ENCODE data around the gene CCDC12. TPM values are rescaled to one million over a fixed set of nuclear protein-coding genes. Genes with fewer than 3 reads are reported as not detected.

The CCDC12 gene
- total and polyA plus RNA-seq, 4 experiments from 2014 or later: 59.3 to 102 (median 73.0) TPM

DNA sequence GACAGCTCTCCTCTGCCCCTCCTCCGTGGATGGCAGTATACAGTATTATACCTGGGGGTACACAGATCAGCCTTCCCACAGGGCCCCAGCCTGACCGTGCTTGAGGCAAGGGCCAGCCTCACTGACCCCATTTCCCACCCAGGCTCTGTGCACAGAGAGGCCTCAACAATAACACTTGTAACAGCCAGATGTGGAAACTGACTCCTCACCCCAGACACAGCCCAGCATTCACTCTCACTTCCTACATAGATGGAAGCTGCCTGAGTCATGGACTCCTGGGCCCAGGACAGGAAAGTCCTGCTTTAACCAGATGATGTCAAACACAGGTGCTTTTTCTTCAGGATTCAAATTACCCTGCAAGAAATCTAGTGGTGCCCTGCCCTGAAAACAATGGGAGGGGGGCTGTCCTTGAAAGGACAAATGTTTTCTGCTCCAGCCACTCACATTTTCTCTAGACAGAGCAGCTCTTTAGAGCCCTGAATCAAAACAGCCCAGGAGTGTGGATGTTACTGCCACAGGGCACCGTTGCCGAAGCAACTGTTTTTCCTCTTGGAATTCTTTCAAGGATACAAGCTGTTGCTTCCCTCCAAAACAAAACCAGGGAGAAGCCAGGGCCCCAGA lies 16.4 kb downstream of the CCDC12 start:
- no peaks in the 10 kb centered on the region for H3K27me3 ChIP-seq (ENCODE audit: insufficient read depth, low read length)
- Mint-ChIP-seq H3K36me3 (peaks cover 5 to 30% of the 10 kb centered on the region in 2 donors), H3K27me3 (no peaks in the 10 kb centered on the region), H3K4me3 (peak overlapping the region in 7 of 8 donors; percentile 29 to 79 (median 57)), H3K4me1 (peaks cover 61 to 81% (median 70%) of the 10 kb centered on the region in 4 donors), H3K9me3 (peaks cover 0 to 2% (median 0%) of the 10 kb centered on the region in 8 donors), H3K27ac (peak overlapping the region in 6 of 7 donors; percentile 7 to 92 (median 85))
- POLR2A ChIA-PET (ENCODE audit: partially characterized antibody): interaction anchor here (0.8 to 2.1 kb wide), 4 partner anchors 12 to 21 kb away, joined by 3 to 19 read pairs (median 6); partner anchors contain the start of gene CCDC12
- H3K4me3 ChIP-seq (ENCODE audit: low read length in 2 of 2): no peak overlapping the region
- H3K27ac ChIP-seq (ENCODE audit: low read depth, low read length): peak overlapping the region; percentile 24
- H3K36me3 ChIP-seq (ENCODE audit: insufficient read depth, low read length): peaks cover 8% of the 10 kb centered on the region
- CTCF ChIA-PET (ENCODE audit: partially characterized antibody): interaction anchor here (0.6 to 2.5 kb wide), 5 partner anchors 12 to 38 kb away, joined by 3 to 8 read pairs (median 7); no protein-coding TSS in a partner anchor
- peaks cover 74% of the 10 kb centered on the region for H3K4me1 ChIP-seq (ENCODE audit: insufficient read depth, low read length)
- H3K9me3 ChIP-seq (ENCODE audit: control insufficient read depth in 1 of 2, low read length in 2 of 2): no peaks in the 10 kb centered on the region
- no peak for DNase-seq
- intact Hi-C loops (cut with micrococcal nuclease): no loop called here

DNA sequence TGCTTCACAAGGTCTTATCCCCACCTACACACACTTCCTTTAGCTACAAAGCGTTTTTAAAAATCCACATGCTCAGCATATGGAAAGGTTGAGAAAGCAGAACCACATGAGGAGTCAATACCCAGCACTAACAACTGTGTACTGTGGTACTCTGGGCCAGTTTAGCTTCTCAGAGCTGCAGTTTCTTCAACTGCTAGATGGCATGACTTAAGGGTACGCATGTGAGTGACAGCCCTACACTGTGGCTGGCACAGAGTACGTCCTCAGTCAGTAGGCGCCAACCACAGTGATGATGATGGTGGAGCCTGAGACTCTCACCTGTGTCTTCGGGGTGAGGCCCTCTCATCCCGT lies 17.4 kb downstream of the CCDC12 start:
- Mint-ChIP-seq H3K27ac (peak overlapping the region; percentile 76 to 94 (median 89)), H3K9me3 (peaks cover 0 to 2% (median 0%) of the 10 kb centered on the region in 8 donors), H3K27me3 (no peaks in the 10 kb centered on the region), H3K36me3 (peaks cover 5 to 30% of the 10 kb centered on the region in 2 donors), H3K4me3 (peak overlapping the region in 7 of 8 donors; percentile 51 to 79 (median 62)), H3K4me1 (peaks cover 68 to 88% (median 77%) of the 10 kb centered on the region in 4 donors)
- Histone ChIP-seq H3K4me3 (ENCODE audit: low read length in 2 of 2) (no peak overlapping the region), H3K4me1 (ENCODE audit: insufficient read depth, low read length) (peaks cover 82% of the 10 kb centered on the region), H3K36me3 (ENCODE audit: insufficient read depth, low read length) (peaks cover 5% of the 10 kb centered on the region), H3K9me3 (ENCODE audit: control insufficient read depth in 1 of 2, low read length in 2 of 2) (no peaks in the 10 kb centered on the region), H3K27ac (ENCODE audit: low read depth, low read length) (peak overlapping the region; percentile 24), H3K27me3 (ENCODE audit: insufficient read depth, low read length) (no peaks in the 10 kb centered on the region)
- intact Hi-C loops (cut with micrococcal nuclease): no loop called here
- ChIA-PET CTCF (ENCODE audit: partially characterized antibody) (interaction anchor here (1.1 to 2.5 kb wide), 6 partner anchors 8 to 39 kb away, joined by 3 to 9 read pairs (median 7); partner anchors contain the start of gene NBEAL2), POLR2A (ENCODE audit: partially characterized antibody) (interaction anchor here (0.5 to 3.0 kb wide), 12 partner anchors 9 to 113 kb away, joined by 3 to 19 read pairs (median 4); partner anchors contain the start of genes CCDC12 and NBEAL2)
- peak in 1 of 5 donors; percentile 61 for DNase-seq

DNA sequence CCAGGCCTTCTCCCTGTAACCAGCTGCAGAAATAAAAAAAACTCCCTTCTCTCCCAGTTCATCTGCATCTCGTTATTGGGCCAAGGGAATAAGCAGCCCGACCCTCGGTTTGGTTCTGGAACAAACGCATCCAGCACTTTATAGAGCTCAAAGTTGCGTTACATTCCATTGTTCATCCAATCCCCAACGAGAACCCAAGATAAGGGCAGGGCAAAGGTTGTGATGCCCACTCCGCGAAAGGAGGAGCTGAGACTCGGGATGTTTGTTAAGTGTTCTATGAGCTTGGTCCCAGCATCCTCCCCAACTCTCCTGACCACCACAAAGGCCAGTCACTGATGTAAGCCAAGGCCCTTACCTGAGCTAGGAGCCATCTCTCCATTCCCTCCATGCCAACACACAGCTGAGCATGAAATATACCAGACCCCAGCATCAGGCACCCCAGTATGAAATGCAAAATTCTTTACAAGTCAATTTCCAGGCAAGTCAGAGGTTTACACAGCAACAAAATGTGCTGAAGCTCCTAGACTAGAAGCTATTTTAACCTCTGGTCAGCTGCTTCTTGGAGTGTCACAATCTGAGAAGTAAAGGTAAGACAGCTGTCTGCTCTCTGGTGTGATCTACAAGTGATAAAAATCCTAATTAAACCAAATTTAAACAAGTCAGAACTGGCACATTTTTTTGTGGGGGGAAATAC lies 17.9 kb downstream of the CCDC12 start:
- ChIA-PET CTCF (ENCODE audit: partially characterized antibody) (interaction anchor here (1.1 to 2.5 kb wide), 5 partner anchors 9 to 40 kb away, joined by 3 to 9 read pairs (median 7); partner anchors contain the start of gene NBEAL2), POLR2A (ENCODE audit: partially characterized antibody) (interaction anchor here (0.5 to 3.0 kb wide), 11 partner anchors 9 to 112 kb away, joined by 3 to 19 read pairs (median 4); partner anchors contain the start of genes CCDC12 and NBEAL2)
- no peak overlapping the region for H3K4me3 ChIP-seq (ENCODE audit: low read length in 2 of 2)
- DNase-seq: no peak
- H3K4me1 ChIP-seq (ENCODE audit: insufficient read depth, low read length): peaks cover 88% of the 10 kb centered on the region
- Mint-ChIP-seq H3K27ac (peak overlapping the region; percentile 76 to 94 (median 88)), H3K27me3 (no peaks in the 10 kb centered on the region), H3K4me1 (peaks cover 73 to 93% (median 82%) of the 10 kb centered on the region in 4 donors), H3K9me3 (peaks cover 0 to 2% (median 0%) of the 10 kb centered on the region in 8 donors), H3K4me3 (peak overlapping the region in 7 of 8 donors; percentile 33 to 79 (median 60)), H3K36me3 (peaks cover 5 to 30% of the 10 kb centered on the region in 2 donors)
- peaks cover 5% of the 10 kb centered on the region for H3K36me3 ChIP-seq (ENCODE audit: insufficient read depth, low read length)
- H3K9me3 ChIP-seq (ENCODE audit: control insufficient read depth in 1 of 2, low read length in 2 of 2): no peaks in the 10 kb centered on the region
- H3K27me3 ChIP-seq (ENCODE audit: insufficient read depth, low read length): no peaks in the 10 kb centered on the region
- peak overlapping the region; percentile 24 for H3K27ac ChIP-seq (ENCODE audit: low read depth, low read length)
- intact Hi-C loops (cut with micrococcal nuclease): no loop called here

DNA sequence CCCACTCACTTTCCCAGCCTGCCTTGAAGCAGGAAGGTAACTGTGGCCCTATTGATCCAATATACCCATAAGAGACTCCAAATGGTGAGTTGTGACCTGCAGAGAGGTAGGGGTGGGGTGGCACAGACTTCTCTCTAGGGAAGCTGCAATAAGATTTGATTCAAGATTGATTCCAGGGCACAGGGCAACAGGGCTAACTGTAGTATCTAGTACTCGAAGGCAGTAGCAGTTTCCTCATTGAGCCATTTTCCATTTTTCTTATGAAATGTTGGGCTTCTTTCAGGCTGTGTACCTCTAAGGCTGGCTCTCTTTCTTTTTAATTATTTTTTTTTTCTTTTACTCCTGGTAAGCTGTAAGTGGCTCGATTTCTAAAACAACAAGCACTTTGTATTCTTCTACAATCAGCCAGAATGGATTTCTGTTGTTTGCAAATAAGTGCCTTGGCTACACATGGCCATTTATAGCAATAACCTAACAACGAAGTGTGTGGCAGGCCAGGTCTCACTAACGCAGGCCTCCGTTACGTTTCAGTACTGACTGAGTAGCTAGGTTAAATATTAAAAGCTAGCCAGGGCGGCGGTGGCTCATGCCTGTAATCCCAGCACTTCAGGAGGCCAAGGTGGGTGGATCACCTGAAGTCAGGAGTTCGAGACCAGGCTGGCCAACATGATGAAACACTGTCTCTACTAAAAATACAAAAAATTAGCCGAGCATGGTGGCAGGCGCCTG lies 19.3 kb downstream of the CCDC12 start:
- POLR2A ChIA-PET (ENCODE audit: partially characterized antibody): interaction anchor here (1.3 to 3.0 kb wide), 4 partner anchors 10 to 22 kb away, joined by 3 to 14 read pairs (median 4); partner anchors contain the start of genes CCDC12 and NBEAL2
- H3K9me3 Mint-ChIP-seq: no peaks in the 10 kb centered on the region
- intact Hi-C loops (cut with micrococcal nuclease): no loop called here
- no peaks in the 10 kb centered on the region for H3K9me3 ChIP-seq (ENCODE audit: control insufficient read depth in 1 of 2, low read length in 2 of 2)
- no peak for DNase-seq
- H3K4me3 Mint-ChIP-seq: peak overlapping the region in 5 of 8 donors; percentile 6 to 45 (median 26)
- H3K36me3 Mint-ChIP-seq: peaks cover 0 to 20% of the 10 kb centered on the region in 2 donors
- CTCF ChIA-PET (ENCODE audit: partially characterized antibody): interaction anchor here (1.2 to 2.5 kb wide), 2 partner anchors 8 to 9 kb away, joined by 4 to 8 read pairs; no protein-coding TSS in a partner anchor
- H3K27me3 ChIP-seq (ENCODE audit: insufficient read depth, low read length): no peaks in the 10 kb centered on the region
- no peak overlapping the region for H3K27ac ChIP-seq (ENCODE audit: low read depth, low read length)
- peaks cover 94% of the 10 kb centered on the region for H3K4me1 ChIP-seq (ENCODE audit: insufficient read depth, low read length)
- no peaks in the 10 kb centered on the region for H3K36me3 ChIP-seq (ENCODE audit: insufficient read depth, low read length)
- H3K4me3 ChIP-seq (ENCODE audit: low read length in 2 of 2): no peak overlapping the region
- no peaks in the 10 kb centered on the region for H3K27me3 Mint-ChIP-seq
- peak overlapping the region in 6 of 7 donors; percentile 42 to 89 (median 74) for H3K27ac Mint-ChIP-seq
- H3K4me1 Mint-ChIP-seq: peaks cover 79 to 93% (median 86%) of the 10 kb centered on the region in 4 donors

DNA sequence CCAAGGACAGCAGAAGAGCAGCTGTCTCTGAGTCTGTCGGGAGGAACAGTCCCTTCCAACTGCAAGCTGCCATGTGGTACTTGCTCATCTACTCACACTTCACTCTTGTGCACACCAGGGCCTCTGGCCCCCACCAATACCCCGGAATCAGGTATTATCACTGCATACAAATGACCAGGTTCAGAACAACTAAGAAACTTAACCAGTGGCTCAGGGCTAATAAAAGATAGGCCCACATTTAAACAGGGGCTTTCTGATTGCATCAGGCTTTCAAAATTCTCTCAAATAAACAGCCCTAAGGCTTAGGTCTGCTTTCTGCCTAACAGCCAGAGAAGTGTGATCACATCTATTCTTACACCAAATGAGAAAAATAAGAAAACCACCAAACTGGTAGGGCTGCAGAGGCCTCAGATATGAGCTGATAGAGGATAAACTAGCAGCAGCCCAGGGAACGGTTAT lies 20.7 kb downstream of the CCDC12 start:
- Mint-ChIP-seq H3K27ac (peak overlapping the region; percentile 29 to 91 (median 83)), H3K4me3 (peak overlapping the region in 5 of 8 donors; percentile 25 to 76 (median 62)), H3K36me3 (peaks cover 0 to 12% of the 10 kb centered on the region in 2 donors), H3K27me3 (no peaks in the 10 kb centered on the region), H3K4me1 (peaks cover 78 to 92% (median 85%) of the 10 kb centered on the region in 4 donors), H3K9me3 (no peaks in the 10 kb centered on the region)
- no peak overlapping the region for H3K4me3 ChIP-seq (ENCODE audit: low read length in 2 of 2)
- POLR2A ChIA-PET (ENCODE audit: partially characterized antibody): interaction anchor here (0.9 to 1.9 kb wide), 5 partner anchors 8 to 24 kb away, joined by 3 to 6 read pairs (median 3); partner anchors contain the start of genes CCDC12 and NBEAL2
- no peaks in the 10 kb centered on the region for H3K27me3 ChIP-seq (ENCODE audit: insufficient read depth, low read length)
- peak overlapping the region; percentile 11 for H3K27ac ChIP-seq (ENCODE audit: low read depth, low read length)
- DNase-seq: no peak
- CTCF ChIA-PET (ENCODE audit: partially characterized antibody): interaction anchor here (1.0 kb wide), 1 partner anchor 20 kb away, joined by 3 read pairs; no protein-coding TSS in a partner anchor
- H3K9me3 ChIP-seq (ENCODE audit: control insufficient read depth in 1 of 2, low read length in 2 of 2): no peaks in the 10 kb centered on the region
- peaks cover 91% of the 10 kb centered on the region for H3K4me1 ChIP-seq (ENCODE audit: insufficient read depth, low read length)
- intact Hi-C loops (cut with micrococcal nuclease): no loop called here
- no peaks in the 10 kb centered on the region for H3K36me3 ChIP-seq (ENCODE audit: insufficient read depth, low read length)

DNA sequence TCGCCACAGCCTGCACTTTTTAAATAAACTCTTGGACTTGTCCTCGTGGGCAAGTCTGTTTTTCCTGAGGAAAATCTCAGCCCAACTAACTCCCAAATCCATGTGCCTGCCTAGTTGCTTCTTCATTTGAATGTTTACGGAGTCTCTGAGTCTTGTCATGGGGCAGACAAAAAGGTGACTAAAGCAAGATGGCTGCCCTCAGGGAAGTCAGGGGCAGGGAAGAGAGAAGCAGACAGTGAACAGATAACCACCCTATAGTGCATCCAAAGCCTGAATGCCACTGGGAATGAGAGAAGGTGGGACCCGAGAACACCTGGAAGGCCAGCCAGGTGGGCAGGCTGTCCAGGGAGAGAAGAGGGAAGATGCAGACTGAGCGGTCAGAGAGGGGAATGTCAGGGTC lies 21.4 kb downstream of the CCDC12 start:
- H3K4me3 ChIP-seq (ENCODE audit: low read length in 2 of 2): no peak overlapping the region
- no peaks in the 10 kb centered on the region for H3K36me3 ChIP-seq (ENCODE audit: insufficient read depth, low read length)
- intact Hi-C loops (cut with micrococcal nuclease): no loop called here
- no peaks in the 10 kb centered on the region for H3K27me3 Mint-ChIP-seq
- H3K4me3 Mint-ChIP-seq: peak overlapping the region in 7 of 8 donors; percentile 45 to 79 (median 68)
- no peaks in the 10 kb centered on the region for H3K9me3 Mint-ChIP-seq
- H3K27me3 ChIP-seq (ENCODE audit: insufficient read depth, low read length): no peaks in the 10 kb centered on the region
- peak overlapping the region; percentile 11 for H3K27ac ChIP-seq (ENCODE audit: low read depth, low read length)
- H3K9me3 ChIP-seq (ENCODE audit: control insufficient read depth in 1 of 2, low read length in 2 of 2): no peaks in the 10 kb centered on the region
- DNase-seq: no peak
- POLR2A ChIA-PET (ENCODE audit: partially characterized antibody): interaction anchor here (1.2 kb wide), 1 partner anchor 25 kb away, joined by 5 read pairs; the partner anchor contains the start of gene NBEAL2
- H3K36me3 Mint-ChIP-seq: peaks cover 0 to 12% of the 10 kb centered on the region in 2 donors
- CTCF ChIA-PET (ENCODE audit: partially characterized antibody): no interaction called here
- H3K27ac Mint-ChIP-seq: peak overlapping the region; percentile 29 to 91 (median 83)
- peaks cover 75 to 92% (median 83%) of the 10 kb centered on the region in 4 donors for H3K4me1 Mint-ChIP-seq
- peaks cover 91% of the 10 kb centered on the region for H3K4me1 ChIP-seq (ENCODE audit: insufficient read depth, low read length)
